ENCODE results near the gene VSTM2L. TPM values are rescaled to one million over a fixed set of nuclear protein-coding genes. Genes with fewer than 3 reads are reported as not detected.

Gene VSTM2L
- total RNA-seq, 4 donors from 2014 or later = 0.78 to 1.4 TPM; not detected in 2

- H3K9me3 ChIP-seq = no peaks in the 10 kb centered on the region
- TF ChIP-seq CTCF (IDR thresholded peaks at IDR 0.05) = no peak
- TF ChIP-seq EP300 (IDR thresholded peaks at IDR 0.05) = no peak
- no peak for TF ChIP-seq POLR2AphosphoS5 (IDR thresholded peaks at IDR 0.05)
- TF ChIP-seq POLR2A (IDR thresholded peaks at IDR 0.05) = no peak
- H3K27me3 ChIP-seq = peaks cover 24% of the 10 kb centered on the region
- whole genome bisulfite sequencing = 85% methylated on average over 8 of the region's 8 CpGs
- no peaks in the 10 kb centered on the region for H3K36me3 ChIP-seq
- H3K4me3 ChIP-seq = no peak overlapping the region
- H3K27ac ChIP-seq = no peak overlapping the region
- H3K4me1 ChIP-seq = no peaks in the 10 kb centered on the region
- DNase-seq (ENCODE audit: low spot score in 2 of 2) = no peak
Measured at GRCh38 chr20:37928996-37929682, 26.2 kb downstream of the VSTM2L start.

- Histone ChIP-seq H3K27me3 (peaks cover 24% of the 10 kb centered on the region), H3K4me3 (no peak overlapping the region), H3K36me3 (no peaks in the 10 kb centered on the region), H3K9me3 (no peaks in the 10 kb centered on the region), H3K27ac (no peak overlapping the region), H3K4me1 (no peaks in the 10 kb centered on the region)
- 85% methylated on average over 4 of the region's 4 CpGs for WGBS
- DNase-seq (ENCODE audit: low spot score in 2 of 2) = no peak
- TF ChIP-seq POLR2A (IDR thresholded peaks at IDR 0.05) = no peak
- no peak for TF ChIP-seq EP300 (IDR thresholded peaks at IDR 0.05)
- TF ChIP-seq POLR2AphosphoS5 (IDR thresholded peaks at IDR 0.05) = no peak
- no peak for TF ChIP-seq CTCF (IDR thresholded peaks at IDR 0.05)
Measured at GRCh38 chr20:37929683-37930014, 26.7 kb downstream of the VSTM2L start.

- Histone ChIP-seq H3K9me3 (no peaks in the 10 kb centered on the region), H3K27me3 (peaks cover 24% of the 10 kb centered on the region), H3K36me3 (no peaks in the 10 kb centered on the region), H3K4me3 (no peak overlapping the region), H3K4me1 (no peaks in the 10 kb centered on the region), H3K27ac (no peak overlapping the region)
- DNase-seq (ENCODE audit: low spot score in 2 of 2) = no peak
- TF ChIP-seq EP300 (IDR thresholded peaks at IDR 0.05) (no peak), POLR2AphosphoS5 (IDR thresholded peaks at IDR 0.05) (no peak), CTCF (IDR thresholded peaks at IDR 0.05) (no peak), POLR2A (IDR thresholded peaks at IDR 0.05) (no peak)
- 72% methylated on average over 20 of the region's 27 CpGs for WGBS
Measured at GRCh38 chr20:37931153-37931922, 28.4 kb downstream of the VSTM2L start.

- H3K4me3 ChIP-seq = no peak overlapping the region
- H3K36me3 ChIP-seq = no peaks in the 10 kb centered on the region
- TF ChIP-seq POLR2A (IDR thresholded peaks at IDR 0.05) (no peak), CTCF (IDR thresholded peaks at IDR 0.05) (no peak), EP300 (IDR thresholded peaks at IDR 0.05) (no peak), POLR2AphosphoS5 (IDR thresholded peaks at IDR 0.05) (no peak)
- H3K27me3 ChIP-seq = peaks cover 24% of the 10 kb centered on the region
- WGBS = 93% methylated on average over 4 of the region's 8 CpGs
- H3K9me3 ChIP-seq = no peaks in the 10 kb centered on the region
- no peaks in the 10 kb centered on the region for H3K4me1 ChIP-seq
- no peak for DNase-seq (ENCODE audit: low spot score in 2 of 2)
- no peak overlapping the region for H3K27ac ChIP-seq
Measured at GRCh38 chr20:37932074-37932473, 29.1 kb downstream of the VSTM2L start.

GRCh38 chr20:37932919-37933318 is 30.0 kb downstream of the VSTM2L start:
- Histone ChIP-seq H3K4me1 (no peaks in the 10 kb centered on the region), H3K36me3 (no peaks in the 10 kb centered on the region), H3K9me3 (no peaks in the 10 kb centered on the region), H3K27ac (no peak overlapping the region), H3K27me3 (peaks cover 24% of the 10 kb centered on the region), H3K4me3 (no peak overlapping the region)
- DNase-seq (ENCODE audit: low spot score in 2 of 2) = no peak
- WGBS = 68% methylated on average over 4 of the region's 4 CpGs
- TF ChIP-seq POLR2A (IDR thresholded peaks at IDR 0.05) = no peak
- no peak for TF ChIP-seq EP300 (IDR thresholded peaks at IDR 0.05)
- no peak for TF ChIP-seq POLR2AphosphoS5 (IDR thresholded peaks at IDR 0.05)
- no peak for TF ChIP-seq CTCF (IDR thresholded peaks at IDR 0.05)

All from suprapubic skin (tissue), 4 donors.